Activated T-helper 2 cell treated with anti-CD3 and anti-CD28 coated beads, Interferon-gamma antibody, Interleukin-2, Interleukin-4, amounts not matched to agents 10 μg/mL and 5 μg/mL and 100 μg/mL, durations not matched to agents 14 hours and 24 hours and 36 hours (primary cell): ENCODE results near the gene CELF4. TPM values are rescaled to one million over a fixed set of nuclear protein-coding genes. Genes with fewer than 3 reads are reported as not detected.

Experiments
- DNase-seq: peaks from one replicate; pipeline ENCODE4 v3.0.0; 2021; ENCODE audit warnings: low spot score
- H3K27ac Mint-ChIP-seq: one replicate; pipeline ENCODE4 v1.8.0; 2021; ENCODE audit warnings: mixed read lengths
- H3K27me3 Mint-ChIP-seq: one replicate; pipeline ENCODE4 v1.8.0; 2021; ENCODE audit warnings: low read depth, mixed read lengths
- H3K36me3 Mint-ChIP-seq: one replicate; pipeline ENCODE4 v1.8.0; 2021; ENCODE audit warnings: low read depth, mixed read lengths
- H3K4me1 Mint-ChIP-seq: one replicate; pipeline ENCODE4 v1.8.0; 2021; ENCODE audit warnings: low read depth, mixed read lengths
- H3K4me3 Mint-ChIP-seq: one replicate; pipeline ENCODE4 v1.8.0; 2021; ENCODE audit warnings: low read depth, mild to moderate bottlenecking, moderate library complexity, mixed read lengths
- H3K9me3 Mint-ChIP-seq: one replicate; pipeline ENCODE4 v1.8.0; 2021; ENCODE audit warnings: mixed read lengths
- intact Hi-C: fragments of 100-400 bp; cut with micrococcal nuclease; formaldehyde crosslinking; loops from one replicate; pipeline ENCODE4 v1.15.1; 2023
- total RNA-seq: library from RNA; stranded (reverse); gene quantifications from 2 replicates; pipeline ENCODE4 v1.2.3, GENCODE V29; 2022

CELF4 gene
- total RNA-seq, 1 donor from 2014 or later: not detected

- Mint-ChIP-seq H3K27ac (no peak overlapping the region), H3K36me3 (no peaks in the 10 kb centered on the region)
Observed at GRCh38 chr18:37524498-37525261, 40.9 kb downstream of the CELF4 start.

GRCh38 chr18:37524139-37524497 is 41.5 kb downstream of the CELF4 start:
- Mint-ChIP-seq H3K27me3 (peaks cover 33% of the 10 kb centered on the region), H3K4me3 (no peak overlapping the region), H3K9me3 (no peaks in the 10 kb centered on the region), H3K4me1 (peaks cover 2% of the 10 kb centered on the region), H3K36me3 (no peaks in the 10 kb centered on the region), H3K27ac (no peak overlapping the region)
- DNase-seq: no peak
- intact Hi-C loops: no loop called here

More at GRCh38 chr18:37524498-37525261, 40.9 kb downstream of the CELF4 start:
- no peak overlapping the region for H3K4me3 Mint-ChIP-seq
- H3K27me3 Mint-ChIP-seq: peaks cover 33% of the 10 kb centered on the region
- no peaks in the 10 kb centered on the region for H3K9me3 Mint-ChIP-seq
- intact Hi-C loops: no loop called here
- peaks cover 2% of the 10 kb centered on the region for H3K4me1 Mint-ChIP-seq
- no peak for DNase-seq

- no peaks in the 10 kb centered on the region for H3K36me3 Mint-ChIP-seq
- intact Hi-C loops: no loop called here
- no peak for DNase-seq
- H3K27me3 Mint-ChIP-seq: peaks cover 29% of the 10 kb centered on the region
- H3K4me1 Mint-ChIP-seq: peaks cover 2% of the 10 kb centered on the region
- no peaks in the 10 kb centered on the region for H3K9me3 Mint-ChIP-seq
- H3K27ac Mint-ChIP-seq: no peak overlapping the region
- H3K4me3 Mint-ChIP-seq: no peak overlapping the region
Observed at GRCh38 chr18:37521510-37522465, 43.8 kb downstream of the CELF4 start.

GRCh38 chr18:37520508-37520907 is 45.1 kb downstream of the CELF4 start:
- no peak for DNase-seq
- no peaks in the 10 kb centered on the region for H3K36me3 Mint-ChIP-seq
- peaks cover 18% of the 10 kb centered on the region for H3K27me3 Mint-ChIP-seq
- peaks cover 2% of the 10 kb centered on the region for H3K4me1 Mint-ChIP-seq
- no peak overlapping the region for H3K4me3 Mint-ChIP-seq
- H3K27ac Mint-ChIP-seq: no peak overlapping the region
- intact Hi-C loops: no loop called here
- no peaks in the 10 kb centered on the region for H3K9me3 Mint-ChIP-seq

GRCh38 chr18:37519510-37520135 is 46.0 kb downstream of the CELF4 start:
- intact Hi-C loops: no loop called here
- Mint-ChIP-seq H3K36me3 (no peaks in the 10 kb centered on the region), H3K27ac (no peak overlapping the region), H3K4me3 (no peak overlapping the region), H3K9me3 (no peaks in the 10 kb centered on the region), H3K4me1 (no peaks in the 10 kb centered on the region), H3K27me3 (peaks cover 10% of the 10 kb centered on the region)
- no peak for DNase-seq

GRCh38 chr18:37516361-37516853 is 49.2 kb downstream of the CELF4 start:
- no peaks in the 10 kb centered on the region for H3K36me3 Mint-ChIP-seq
- intact Hi-C loops: no loop called here
- no peaks in the 10 kb centered on the region for H3K27me3 Mint-ChIP-seq
- no peak overlapping the region for H3K4me3 Mint-ChIP-seq
- H3K9me3 Mint-ChIP-seq: no peaks in the 10 kb centered on the region
- no peak for DNase-seq
- H3K27ac Mint-ChIP-seq: no peak overlapping the region
- no peaks in the 10 kb centered on the region for H3K4me1 Mint-ChIP-seq

GRCh38 chr18:37514953-37515352 is 50.6 kb downstream of the CELF4 start:
- intact Hi-C loops: no loop called here
- no peak overlapping the region for H3K4me3 Mint-ChIP-seq
- no peaks in the 10 kb centered on the region for H3K4me1 Mint-ChIP-seq
- no peaks in the 10 kb centered on the region for H3K9me3 Mint-ChIP-seq
- H3K27me3 Mint-ChIP-seq: no peaks in the 10 kb centered on the region
- no peak for DNase-seq
- H3K36me3 Mint-ChIP-seq: no peaks in the 10 kb centered on the region
- no peak overlapping the region for H3K27ac Mint-ChIP-seq

GRCh38 chr18:37512400-37512799 is 53.2 kb downstream of the CELF4 start:
- H3K27ac Mint-ChIP-seq: no peak overlapping the region
- intact Hi-C loops: no loop called here
- H3K36me3 Mint-ChIP-seq: no peaks in the 10 kb centered on the region
- DNase-seq: no peak
- H3K9me3 Mint-ChIP-seq: no peaks in the 10 kb centered on the region
- H3K4me3 Mint-ChIP-seq: no peak overlapping the region
- H3K4me1 Mint-ChIP-seq: no peaks in the 10 kb centered on the region
- H3K27me3 Mint-ChIP-seq: no peaks in the 10 kb centered on the region

GRCh38 chr18:37511721-37512298 is 53.8 kb downstream of the CELF4 start:
- Mint-ChIP-seq H3K9me3 (no peaks in the 10 kb centered on the region), H3K4me1 (no peaks in the 10 kb centered on the region), H3K36me3 (no peaks in the 10 kb centered on the region), H3K27me3 (no peaks in the 10 kb centered on the region), H3K4me3 (no peak overlapping the region), H3K27ac (no peak overlapping the region)
- no peak for DNase-seq
- intact Hi-C loops: no loop called here

GRCh38 chr18:37509600-37509999 is 56.0 kb downstream of the CELF4 start:
- intact Hi-C loops: no loop called here
- no peak for DNase-seq
- H3K27me3 Mint-ChIP-seq: no peaks in the 10 kb centered on the region
- no peaks in the 10 kb centered on the region for H3K9me3 Mint-ChIP-seq
- H3K4me1 Mint-ChIP-seq: no peaks in the 10 kb centered on the region
- H3K36me3 Mint-ChIP-seq: no peaks in the 10 kb centered on the region
- no peak overlapping the region for H3K4me3 Mint-ChIP-seq
- no peak overlapping the region for H3K27ac Mint-ChIP-seq

- H3K4me1 Mint-ChIP-seq: no peaks in the 10 kb centered on the region
- no peaks in the 10 kb centered on the region for H3K36me3 Mint-ChIP-seq
- H3K27me3 Mint-ChIP-seq: no peaks in the 10 kb centered on the region
- no peak overlapping the region for H3K27ac Mint-ChIP-seq
- intact Hi-C loops: no loop called here
- DNase-seq: no peak
- H3K9me3 Mint-ChIP-seq: no peaks in the 10 kb centered on the region
- H3K4me3 Mint-ChIP-seq: no peak overlapping the region
Observed at GRCh38 chr18:37508207-37508606, 57.4 kb downstream of the CELF4 start.

- no peaks in the 10 kb centered on the region for H3K27me3 Mint-ChIP-seq
- no peak overlapping the region for H3K27ac Mint-ChIP-seq
Observed at GRCh38 chr18:37507239-37507638, 58.4 kb downstream of the CELF4 start.

More at GRCh38 chr18:37507239-37507638, 58.4 kb downstream of the CELF4 start:
- Mint-ChIP-seq H3K4me1 (no peaks in the 10 kb centered on the region), H3K36me3 (no peaks in the 10 kb centered on the region), H3K9me3 (no peaks in the 10 kb centered on the region), H3K4me3 (no peak overlapping the region)
- intact Hi-C loops: no loop called here
- DNase-seq: no peak
